ENCODE results near the gene SPECC1L. TPM values are rescaled to one million over a fixed set of nuclear protein-coding genes. Genes with fewer than 3 reads are reported as not detected.

The SPECC1L gene
- total and polyA plus RNA-seq, 3 experiments from 2014 or later, result 14.9 to 52.1 (median 51.9) TPM

DNA sequence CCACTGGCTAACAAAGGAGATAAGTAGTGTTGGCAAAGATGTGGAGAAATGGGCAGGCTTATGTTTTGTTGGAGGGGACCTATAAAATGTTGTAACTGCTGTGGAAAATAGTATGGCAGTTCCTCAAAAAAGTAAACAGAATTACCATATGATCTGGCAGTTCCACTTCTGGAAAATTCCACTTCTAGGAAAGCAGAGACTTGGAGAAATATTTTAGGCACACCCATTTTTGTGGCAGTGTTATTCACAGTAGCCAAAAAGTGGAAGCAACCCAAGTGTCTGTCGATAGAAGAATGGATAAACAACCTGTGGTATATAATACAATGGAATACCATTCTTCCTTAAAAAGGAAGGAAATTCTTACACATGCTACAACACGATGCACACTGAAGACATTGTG lies 99.8 kb downstream of the SPECC1L start:
- ChIA-PET CTCF (no interaction called here), POLR2A (no interaction called here)
- H3K4me3 Mint-ChIP-seq, result no peak overlapping the region
- H3K27ac Mint-ChIP-seq, result no peak overlapping the region
- H3K27me3 ChIP-seq (ENCODE audit: insufficient read depth, low read length, poor library complexity, severe bottlenecking), result no peaks in the 10 kb centered on the region
- peaks cover 39 to 83% (median 43%) of the 10 kb centered on the region in 3 donors for H3K36me3 Mint-ChIP-seq
- no peaks in the 10 kb centered on the region for H3K4me1 ChIP-seq (ENCODE audit: insufficient read depth, low read length)
- peaks cover 0 to 5% (median 0%) of the 10 kb centered on the region in 5 donors for H3K9me3 Mint-ChIP-seq
- no peak overlapping the region for H3K4me3 ChIP-seq (ENCODE audit: low read length)
- no peak for DNase-seq
- peaks cover 34% of the 10 kb centered on the region for H3K36me3 ChIP-seq (ENCODE audit: insufficient read depth, low read length)
- H3K27me3 Mint-ChIP-seq, result peaks cover 0 to 3% of the 10 kb centered on the region in 2 donors
- H3K9me3 ChIP-seq (ENCODE audit: low read length), result no peaks in the 10 kb centered on the region
- H3K27ac ChIP-seq (ENCODE audit: low read depth, low read length), result no peak overlapping the region
- no peaks in the 10 kb centered on the region for H3K4me1 Mint-ChIP-seq

DNA sequence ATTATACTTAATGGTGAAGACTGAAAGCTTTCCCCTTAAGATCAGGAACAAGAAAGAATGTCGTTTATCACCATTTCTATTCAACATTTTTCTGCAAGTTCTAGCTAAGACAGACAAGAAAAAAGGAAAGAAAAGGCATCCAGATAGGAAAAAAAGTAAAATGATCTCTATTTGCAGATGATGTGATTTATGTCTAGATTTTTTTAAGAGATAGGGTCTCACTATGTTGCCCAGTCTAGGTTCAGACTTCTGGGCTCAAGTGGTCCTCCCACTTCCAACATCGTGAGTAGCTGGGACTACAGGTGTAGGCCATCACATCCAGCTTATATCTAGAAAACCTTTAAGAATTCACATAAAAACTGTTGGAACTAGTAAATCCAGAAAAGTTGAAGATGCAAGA lies 105.4 kb downstream of the SPECC1L start:
- Histone ChIP-seq H3K27me3 (ENCODE audit: insufficient read depth, low read length, poor library complexity, severe bottlenecking) (no peaks in the 10 kb centered on the region), H3K27ac (ENCODE audit: low read depth, low read length) (no peak overlapping the region), H3K36me3 (ENCODE audit: insufficient read depth, low read length) (peaks cover 11% of the 10 kb centered on the region), H3K4me3 (ENCODE audit: low read length) (no peak overlapping the region), H3K4me1 (ENCODE audit: insufficient read depth, low read length) (peaks cover 6% of the 10 kb centered on the region), H3K9me3 (ENCODE audit: low read length) (no peaks in the 10 kb centered on the region)
- Mint-ChIP-seq H3K4me3 (no peak overlapping the region), H3K27ac (no peak overlapping the region), H3K36me3 (peaks cover 22 to 79% (median 23%) of the 10 kb centered on the region in 3 donors), H3K27me3 (peaks cover 0 to 3% of the 10 kb centered on the region in 2 donors), H3K9me3 (peaks cover 0 to 5% (median 0%) of the 10 kb centered on the region in 5 donors), H3K4me1 (peaks cover 21 to 36% (median 30%) of the 10 kb centered on the region in 3 donors)
- ChIA-PET CTCF (no interaction called here), POLR2A (no interaction called here)
- no peak for DNase-seq

DNA sequence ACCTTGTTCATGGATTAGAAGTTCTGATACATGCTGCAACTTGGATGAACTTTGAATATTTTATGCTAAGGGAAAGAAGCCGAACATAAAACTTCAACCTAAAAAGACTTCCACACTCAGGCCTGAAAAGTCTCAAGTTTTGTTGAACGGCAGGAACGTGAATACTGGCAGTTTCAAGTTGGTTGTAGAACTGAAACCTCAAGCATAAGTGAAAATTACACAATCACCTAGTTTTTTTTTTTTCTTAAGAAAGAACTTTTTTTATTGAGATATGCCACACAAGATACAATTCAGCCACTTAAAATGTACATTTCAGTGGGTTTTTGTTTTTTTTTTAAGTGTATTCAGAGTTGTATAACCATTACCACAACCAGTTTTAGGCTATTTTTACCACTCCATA lies 106.0 kb downstream of the SPECC1L start:
- DNase-seq, result no peak
- ChIA-PET POLR2A (no interaction called here), CTCF (no interaction called here)
- H3K4me3 Mint-ChIP-seq, result no peak overlapping the region
- no peaks in the 10 kb centered on the region for H3K27me3 ChIP-seq (ENCODE audit: insufficient read depth, low read length, poor library complexity, severe bottlenecking)
- no peak overlapping the region for H3K27ac Mint-ChIP-seq
- no peaks in the 10 kb centered on the region for H3K9me3 ChIP-seq (ENCODE audit: low read length)
- H3K4me1 Mint-ChIP-seq, result peaks cover 21 to 36% (median 30%) of the 10 kb centered on the region in 3 donors
- no peaks in the 10 kb centered on the region for H3K27me3 Mint-ChIP-seq
- no peak overlapping the region for H3K27ac ChIP-seq (ENCODE audit: low read depth, low read length)
- H3K36me3 Mint-ChIP-seq, result peaks cover 18 to 77% (median 20%) of the 10 kb centered on the region in 3 donors
- peaks cover 0 to 5% (median 0%) of the 10 kb centered on the region in 5 donors for H3K9me3 Mint-ChIP-seq
- peaks cover 5% of the 10 kb centered on the region for H3K36me3 ChIP-seq (ENCODE audit: insufficient read depth, low read length)
- H3K4me1 ChIP-seq (ENCODE audit: insufficient read depth, low read length), result peaks cover 6% of the 10 kb centered on the region
- H3K4me3 ChIP-seq (ENCODE audit: low read length), result no peak overlapping the region

DNA sequence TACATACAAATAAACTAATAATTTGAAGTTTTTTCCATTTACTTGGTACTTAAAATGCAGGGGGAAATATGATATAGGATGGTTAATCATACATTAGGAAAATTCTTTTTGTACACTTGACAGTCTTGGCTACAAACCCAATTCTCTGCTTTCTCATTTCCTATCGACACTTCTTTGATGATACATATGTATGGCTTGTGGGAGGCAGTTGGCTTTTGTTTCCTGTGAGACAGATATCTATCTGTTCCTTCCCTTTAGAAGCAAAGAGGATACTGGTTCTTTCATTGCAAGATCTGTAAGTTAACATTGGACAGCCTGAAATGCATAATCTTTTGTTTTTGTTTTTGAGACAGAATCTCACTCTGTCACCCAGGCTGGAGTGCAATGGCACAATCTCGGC lies 108.9 kb downstream of the SPECC1L start:
- Histone ChIP-seq H3K27ac (ENCODE audit: low read depth, low read length) (no peak overlapping the region), H3K36me3 (ENCODE audit: insufficient read depth, low read length) (no peaks in the 10 kb centered on the region), H3K4me1 (ENCODE audit: insufficient read depth, low read length) (peaks cover 6% of the 10 kb centered on the region), H3K4me3 (ENCODE audit: low read length) (no peak overlapping the region), H3K27me3 (ENCODE audit: insufficient read depth, low read length, poor library complexity, severe bottlenecking) (no peaks in the 10 kb centered on the region), H3K9me3 (ENCODE audit: low read length) (no peaks in the 10 kb centered on the region)
- CTCF ChIA-PET, result no interaction called here
- H3K9me3 Mint-ChIP-seq, result peaks cover 0 to 5% (median 0%) of the 10 kb centered on the region in 5 donors
- H3K27me3 Mint-ChIP-seq, result no peaks in the 10 kb centered on the region
- H3K36me3 Mint-ChIP-seq, result peaks cover 8 to 63% (median 17%) of the 10 kb centered on the region in 3 donors
- DNase-seq, result peak in 1 of 5 donors; percentile 3
- POLR2A ChIA-PET, result no interaction called here
- H3K27ac Mint-ChIP-seq, result peak overlapping the region in 7 of 8 donors; percentile 28 to 77 (median 64)
- H3K4me1 Mint-ChIP-seq, result peaks cover 21 to 36% (median 30%) of the 10 kb centered on the region in 3 donors
- H3K4me3 Mint-ChIP-seq, result no peak overlapping the region

GRCh38 chr22:24380220-24380904 lies 109.7 kb downstream of the SPECC1L start:
- no peak overlapping the region for H3K27ac ChIP-seq (ENCODE audit: low read depth, low read length)
- H3K4me1 ChIP-seq (ENCODE audit: insufficient read depth, low read length), result peaks cover 6% of the 10 kb centered on the region
- H3K4me3 Mint-ChIP-seq, result no peak overlapping the region
- no peak for DNase-seq
- POLR2A ChIA-PET, result no interaction called here
- no peaks in the 10 kb centered on the region for H3K27me3 ChIP-seq (ENCODE audit: insufficient read depth, low read length, poor library complexity, severe bottlenecking)
- H3K9me3 Mint-ChIP-seq, result no peaks in the 10 kb centered on the region
- no peaks in the 10 kb centered on the region for H3K9me3 ChIP-seq (ENCODE audit: low read length)
- H3K27ac Mint-ChIP-seq, result peak overlapping the region in 2 of 8 donors; percentile 64 to 73
- H3K27me3 Mint-ChIP-seq, result no peaks in the 10 kb centered on the region
- CTCF ChIA-PET, result interaction anchor here (0.6 kb wide), 1 partner anchor 1497 kb away, joined by 3 read pairs; no protein-coding TSS in a partner anchor
- no peaks in the 10 kb centered on the region for H3K36me3 ChIP-seq (ENCODE audit: insufficient read depth, low read length)
- no peak overlapping the region for H3K4me3 ChIP-seq (ENCODE audit: low read length)
- peaks cover 0 to 56% (median 13%) of the 10 kb centered on the region in 3 donors for H3K36me3 Mint-ChIP-seq
- peaks cover 21 to 36% (median 30%) of the 10 kb centered on the region in 3 donors for H3K4me1 Mint-ChIP-seq

DNA sequence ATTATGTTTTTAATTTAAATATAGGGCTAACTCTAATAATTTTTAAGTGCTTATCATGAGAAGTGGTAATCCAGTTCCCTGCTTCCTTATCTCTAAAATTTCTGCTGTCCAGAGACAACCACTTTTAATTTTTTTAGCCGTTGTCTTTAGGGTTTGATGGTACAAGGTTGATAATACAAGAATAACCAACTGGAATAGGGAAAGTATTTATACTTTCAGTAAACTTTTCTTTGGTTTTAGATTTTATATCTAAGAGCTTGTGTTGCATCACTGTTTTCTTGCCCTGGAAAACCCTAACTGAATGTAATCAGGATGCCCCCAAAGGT lies 110.2 kb downstream of the SPECC1L start:
- peaks cover 21 to 36% (median 30%) of the 10 kb centered on the region in 3 donors for H3K4me1 Mint-ChIP-seq
- Histone ChIP-seq H3K4me3 (ENCODE audit: low read length) (no peak overlapping the region), H3K27me3 (ENCODE audit: insufficient read depth, low read length, poor library complexity, severe bottlenecking) (no peaks in the 10 kb centered on the region), H3K27ac (ENCODE audit: low read depth, low read length) (no peak overlapping the region), H3K9me3 (ENCODE audit: low read length) (no peaks in the 10 kb centered on the region), H3K36me3 (ENCODE audit: insufficient read depth, low read length) (no peaks in the 10 kb centered on the region), H3K4me1 (ENCODE audit: insufficient read depth, low read length) (peaks cover 6% of the 10 kb centered on the region)
- DNase-seq, result no peak
- H3K27me3 Mint-ChIP-seq, result no peaks in the 10 kb centered on the region
- peaks cover 0 to 51% (median 13%) of the 10 kb centered on the region in 3 donors for H3K36me3 Mint-ChIP-seq
- H3K4me3 Mint-ChIP-seq, result no peak overlapping the region
- CTCF ChIA-PET, result interaction anchor here (0.6 kb wide), 1 partner anchor 1498 kb away, joined by 3 read pairs; no protein-coding TSS in a partner anchor
- POLR2A ChIA-PET, result no interaction called here
- H3K27ac Mint-ChIP-seq, result no peak overlapping the region
- no peaks in the 10 kb centered on the region for H3K9me3 Mint-ChIP-seq

- H3K36me3 Mint-ChIP-seq, result peaks cover 0 to 35% (median 4%) of the 10 kb centered on the region in 3 donors
- H3K4me3 Mint-ChIP-seq, result no peak overlapping the region
- DNase-seq, result no peak
- Histone ChIP-seq H3K27ac (ENCODE audit: low read depth, low read length) (no peak overlapping the region), H3K27me3 (ENCODE audit: insufficient read depth, low read length, poor library complexity, severe bottlenecking) (no peaks in the 10 kb centered on the region), H3K4me3 (ENCODE audit: low read length) (no peak overlapping the region), H3K36me3 (ENCODE audit: insufficient read depth, low read length) (no peaks in the 10 kb centered on the region), H3K9me3 (ENCODE audit: low read length) (no peaks in the 10 kb centered on the region), H3K4me1 (ENCODE audit: insufficient read depth, low read length) (peaks cover 6% of the 10 kb centered on the region)
- H3K27me3 Mint-ChIP-seq, result no peaks in the 10 kb centered on the region
- CTCF ChIA-PET, result no interaction called here
- H3K9me3 Mint-ChIP-seq, result no peaks in the 10 kb centered on the region
- no peak overlapping the region for H3K27ac Mint-ChIP-seq
- H3K4me1 Mint-ChIP-seq, result peaks cover 18 to 24% (median 21%) of the 10 kb centered on the region in 3 donors
- POLR2A ChIA-PET, result no interaction called here
Measured at GRCh38 chr22:24383061-24383460, 112.4 kb downstream of the SPECC1L start.

- H3K27ac Mint-ChIP-seq, result peak overlapping the region in 1 of 8 donors; percentile 18
- CTCF ChIA-PET, result no interaction called here
- POLR2A ChIA-PET, result no interaction called here
Measured at GRCh38 chr22:24384131-24384530, 113.5 kb downstream of the SPECC1L start.

More at GRCh38 chr22:24384131-24384530, 113.5 kb downstream of the SPECC1L start:
- no peak for DNase-seq
- Mint-ChIP-seq H3K27me3 (no peaks in the 10 kb centered on the region), H3K4me3 (no peak overlapping the region), H3K4me1 (peaks cover 9 to 13% (median 12%) of the 10 kb centered on the region in 3 donors), H3K36me3 (peaks cover 0 to 30% (median 4%) of the 10 kb centered on the region in 3 donors), H3K9me3 (no peaks in the 10 kb centered on the region)
- peaks cover 6% of the 10 kb centered on the region for H3K4me1 ChIP-seq (ENCODE audit: insufficient read depth, low read length)
- H3K4me3 ChIP-seq (ENCODE audit: low read length), result no peak overlapping the region
- H3K27me3 ChIP-seq (ENCODE audit: insufficient read depth, low read length, poor library complexity, severe bottlenecking), result no peaks in the 10 kb centered on the region
- H3K27ac ChIP-seq (ENCODE audit: low read depth, low read length), result no peak overlapping the region
- H3K36me3 ChIP-seq (ENCODE audit: insufficient read depth, low read length), result no peaks in the 10 kb centered on the region
- H3K9me3 ChIP-seq (ENCODE audit: low read length), result no peaks in the 10 kb centered on the region

All from CD8-positive, alpha-beta memory T cell (primary cell).